A549 (cell line): Measurements from ENCODE around the gene CAMKV. TPM values are rescaled to one million over a fixed set of nuclear protein-coding genes. Genes with fewer than 3 reads are reported as not detected.

ENCODE experiments used
- ATAC-seq, 2 experiments: fragments of 200-7000 bp in 1 of 2; fragments of >200 bp in 1 of 2; cut with Nextera tagmentation in 1 of 2; cut with Tn5 transposase in 1 of 2; 3 replicates each; pipeline versions ENCODE4 v1.8.0 to v1.9.1; 2018 to 2020; ENCODE audit warnings: mild to moderate bottlenecking in 1 of 2, moderate library complexity in 1 of 2
- CTCF ChIA-PET: fragments of 300-600 bp; sonication (Branson Sonifier 250); formaldehyde crosslinking; extraction: SDS; loops from one replicate; lab custom pipeline; 2021; ENCODE audit warnings: antibody characterized with exemption, inconsistent platforms; lab: Yijun Ruan, JAX
- POLR2A ChIA-PET: fragments of 350-600 bp; formaldehyde crosslinking; extraction: SDS; loops from one replicate; lab custom pipeline; 2021; ENCODE audit warnings: antibody characterized with exemption, inconsistent platforms; lab: Yijun Ruan, JAX
- DNase-seq, 2 experiments: peaks; one replicate each; pipeline versions ENCODE4 v3.0.0 to v3.0.0-alpha.2; 2011 to 2016; ENCODE audit warnings: low read depth in 1 of 2, low spot score in 1 of 2
- FAIRE-seq: peaks from 2 replicates; lab custom pipeline; 2011; peaks lifted over from hg19 to GRCh38; lab: Jason Lieb, UNC
- H3K27ac ChIP-seq, 2 experiments: fragments of >200 bp; sonication (Bioruptor Twin); formaldehyde crosslinking; 3 replicates each; pipeline ENCODE4 v1.5.1; 2016 to 2017
- H3K4me1 ChIP-seq: fragments of >200 bp; sonication (Bioruptor Twin); formaldehyde crosslinking; 3 replicates; pipeline ENCODE4 v1.6.1; 2016
- H3K4me2 ChIP-seq: fragments of >200 bp; sonication (Bioruptor Twin); formaldehyde crosslinking; 3 replicates; pipeline ENCODE4 v1.6.1; 2016
- H3K4me3 ChIP-seq: fragments of >200 bp; sonication (Bioruptor Twin); formaldehyde crosslinking; 3 replicates; pipeline ENCODE4 v1.5.1; 2016
- H3K9me3 ChIP-seq: fragments of >200 bp; sonication (Bioruptor Twin); formaldehyde crosslinking; 3 replicates; pipeline ENCODE4 v1.6.1; 2016
- ATOH8 ChIP-seq: fragments of 250-450 bp; sonication (Bioruptor Pico); IDR thresholded peaks from 2 replicates; pipeline ENCODE4 v1.5.0; 2020; ENCODE audit warnings: low read depth, mild to moderate bottlenecking, moderate library complexity
- BCL3 ChIP-seq: fragments of >200 bp; sonication (Bioruptor Twin); formaldehyde crosslinking; IDR thresholded peaks from 3 replicates; pipeline ENCODE4 v1.6.1; 2016
- CBX8 ChIP-seq: fragments of 200-600 bp; sonication (generic); IDR thresholded peaks from 2 replicates; pipeline ENCODE4 v1.6.1; 2016
- CEBPB ChIP-seq, 2 experiments: fragments of >200 bp in 1 of 2; sonication (Bioruptor Twin) in 1 of 2; formaldehyde crosslinking in 1 of 2; IDR thresholded peaks; 2 replicates each; pipeline ENCODE4 v1.6.1; 2012 to 2016
- CTCF ChIP-seq: fragments of >200 bp; sonication (Bioruptor Twin); formaldehyde crosslinking; IDR thresholded peaks from 3 replicates; pipeline ENCODE4 v1.5.1; 2016
- FOSL2 ChIP-seq, 2 experiments: fragments of 450-650 bp in 1 of 2; fragments of >200 bp in 1 of 2; sonication (Bioruptor Twin) in 1 of 2; formaldehyde crosslinking; IDR thresholded peaks; 2 replicates each; pipeline versions ENCODE4 v1.5.0 to v1.6.1; 2016 to 2020; ENCODE audit warnings: mild to moderate bottlenecking in 1 of 2, moderate library complexity in 1 of 2
- FOXS1 ChIP-seq: fragments of 250-450 bp; sonication (Bioruptor Pico); IDR thresholded peaks from 2 replicates; pipeline ENCODE4 v1.5.0; 2020; ENCODE audit warnings: mild to moderate bottlenecking, moderate library complexity
- HEYL ChIP-seq: fragments of 250-450 bp; sonication (Bioruptor Pico); IDR thresholded peaks from 2 replicates; pipeline ENCODE4 v1.8.0; 2021; ENCODE audit warnings: mild to moderate bottlenecking, moderate library complexity
- HMGXB4 ChIP-seq: fragments of 250-450 bp; sonication (Bioruptor Pico); IDR thresholded peaks from 2 replicates; pipeline ENCODE4 v1.5.0; 2021; ENCODE audit warnings: mild to moderate bottlenecking, moderate library complexity, borderline replicate concordance
- HOXA7 ChIP-seq: fragments of 250-450 bp; sonication (Bioruptor Pico); IDR thresholded peaks from 2 replicates; pipeline ENCODE4 v1.5.0; 2020; ENCODE audit warnings: mild to moderate bottlenecking, moderate library complexity
- JUN ChIP-seq, 2 experiments: fragments of >200 bp; sonication (Bioruptor Twin); formaldehyde crosslinking; IDR thresholded peaks; 2 replicates in 1 of 2; 3 replicates in 1 of 2; pipeline ENCODE4 v1.6.1; 2016 to 2017
- KDM5A ChIP-seq: fragments of 200-600 bp; sonication (generic); IDR thresholded peaks from 2 replicates; pipeline ENCODE4 v1.6.1; 2016; ENCODE audit warnings: antibody characterized with exemption, mild to moderate bottlenecking
- NR3C1 ChIP-seq: fragments of >200 bp; sonication (Bioruptor Twin); formaldehyde crosslinking; IDR thresholded peaks from 3 replicates; pipeline ENCODE4 v1.6.1; 2017
- PHF8 ChIP-seq: fragments of 200-600 bp; sonication (generic); IDR thresholded peaks from 2 replicates; pipeline ENCODE4 v1.6.1; 2016; ENCODE audit warnings: low read depth, mild to moderate bottlenecking, antibody characterized with exemption, moderate library complexity, borderline replicate concordance
- POLR2AphosphoS2 ChIP-seq: conservative IDR thresholded peaks from 2 replicates; pipeline ENCODE4 v1.6.1; 2012; ENCODE audit warnings: low read length, improper control_type of control experiment, inconsistent platforms
- RAD21 ChIP-seq, 2 experiments: fragments of >200 bp in 1 of 2; sonication (Bioruptor Twin) in 1 of 2; formaldehyde crosslinking in 1 of 2; IDR thresholded peaks in 1 of 2; conservative IDR thresholded peaks in 1 of 2; 2 replicates in 1 of 2; 3 replicates in 1 of 2; pipeline ENCODE4 v1.6.1; 2012 to 2018; ENCODE audit warnings: inconsistent platforms in 1 of 2
- RFX5 ChIP-seq: fragments of 450-650 bp; IDR thresholded peaks from 2 replicates; pipeline ENCODE4 v1.7.1; 2014; ENCODE audit warnings: antibody characterized with exemption, mild to moderate bottlenecking, moderate library complexity
- SMC3 ChIP-seq: fragments of >200 bp; sonication (Bioruptor Twin); formaldehyde crosslinking; IDR thresholded peaks from 3 replicates; pipeline ENCODE4 v1.6.1; 2018; ENCODE audit warnings: inconsistent platforms
- TFCP2L1 ChIP-seq: fragments of 250-450 bp; sonication (Bioruptor Pico); IDR thresholded peaks from 2 replicates; pipeline ENCODE4 v1.5.0; 2021; ENCODE audit warnings: mild to moderate bottlenecking
- ZNF302 ChIP-seq: fragments of 250-450 bp; sonication (Bioruptor Pico); IDR thresholded peaks from 2 replicates; pipeline ENCODE4 v1.9.0; 2021; ENCODE audit warnings: inconsistent platforms, mild to moderate bottlenecking, moderate library complexity
- WGBS: methylation state at CpG from one replicate; pipeline ENCODE4 v1.1.6; 2017; ENCODE audit errors: missing lambda C conversion rate; 5-methylcytosine and 5-hydroxymethylcytosine counted together
- polyA plus RNA-seq, 4 experiments: library from polyadenylated mRNA; depleted of rRNA in 3 of 4; stranded (reverse); fragments of >200 nt; fragmentation: RNase III in 1 of 4; extraction: RNeasy Plus Mini Kit Qiagen cat#74134 plus additional on column Dnase treatment in 1 of 4; gene quantifications; 2 replicates in 3 of 4; 3 replicates in 1 of 4; pipeline ENCODE4 v1.2.3, GENCODE V29; 2011 to 2017

CAMKV gene
- polyA plus RNA-seq, 2 of the 4 experiments (the other 2 are of a cell fraction), result 0.31 to 0.46 TPM

GRCh38 chr3:49839193-49839809 is 30.4 kb downstream of the CAMKV start:
- ChIA-PET CTCF (interaction anchor here (0.6 to 6.6 kb wide), 49 partner anchors 8 to 1008 kb away, joined by 3 to 119 read pairs (median 4); partner anchors contain the start of genes AMIGO3, CAMKV, CDHR4 and INKA1), POLR2A (interaction anchor here (0.6 kb wide), 1 partner anchor 166 kb away, joined by 3 read pairs; no protein-coding TSS in a partner anchor)
- DNase-seq (peak; percentile 40 to 72), FAIRE-seq (no peak), ATAC-seq (peak; percentile 82 to 91; a peak in 5 of 6 replicates)
- no peak overlapping the region for H3K27ac ChIP-seq
- no peak overlapping the region for H3K4me2 ChIP-seq
- H3K9me3 ChIP-seq, result no peaks in the 10 kb centered on the region
- TF ChIP-seq POLR2AphosphoS2 (no peak), RAD21 (conservative IDR thresholded peaks at IDR 0.05 in 1 of 2, IDR thresholded peaks at IDR 0.05 in 1 of 2) (peak; percentile 70 to 71), CTCF (peak; percentile 76), SMC3 (peak; percentile 79), FOSL2 (IDR thresholded peaks at IDR 0.05) (no peak), FOSL2 (CRISPR knock-in tag; IDR thresholded peaks at IDR 0.05) (no peak), CEBPB (IDR thresholded peaks at IDR 0.05) (no peak)
- no peaks in the 10 kb centered on the region for H3K4me1 ChIP-seq
- no peak overlapping the region for H3K4me3 ChIP-seq
- WGBS, result 43% methylated on average over 6 of the region's 6 CpGs

- Histone ChIP-seq H3K4me1 (no peaks in the 10 kb centered on the region), H3K4me2 (no peak overlapping the region), H3K27ac (no peak overlapping the region), H3K4me3 (no peak overlapping the region), H3K9me3 (no peaks in the 10 kb centered on the region)
- TF ChIP-seq JUN (IDR thresholded peaks at IDR 0.05) (no peak), CBX8 (no peak), CTCF (no peak), TFCP2L1 (CRISPR knock-in tag) (no peak), ATOH8 (no peak), NR3C1 (no peak), HMGXB4 (CRISPR knock-in tag) (no peak), RFX5 (no peak), HOXA7 (no peak), FOXS1 (CRISPR knock-in tag) (no peak), PHF8 (no peak), HEYL (CRISPR knock-in tag) (no peak), KDM5A (no peak), ZNF302 (CRISPR knock-in tag) (no peak), BCL3 (no peak)
- no peak for ATAC-seq
- DNase-seq, result no peak
- 60% methylated on average over 3 of the region's 3 CpGs for WGBS
- POLR2A ChIA-PET, result no interaction called here
- FAIRE-seq, result no peak
- CTCF ChIA-PET, result interaction anchor here (1.0 to 1.1 kb wide), 2 partner anchors 28 to 129 kb away, joined by 3 to 6 read pairs; partner anchors contain the start of gene INKA1
These were observed 38.4 kb downstream of the CAMKV start for GRCh38 chr3:49831341-49831740.
